Measurements from ENCODE around the gene KCNT1. TPM values are rescaled to one million over a fixed set of nuclear protein-coding genes. Genes with fewer than 3 reads are reported as not detected.

The KCNT1 gene
- total and polyA plus RNA-seq, 2 donors (not counting 3 experiments of a cell fraction or from before 2014, with no cell fraction given) = not detected

- H3K4me3 ChIP-seq (replicated peaks in 1 of 3; ENCODE audit: insufficient read depth in 1 of 3, low read depth in 1 of 3, low read length in 3 of 3) = no peak overlapping the region
- H3K27me3 ChIP-seq (ENCODE audit: control insufficient read depth in 2 of 2, insufficient read depth in 2 of 2, low read length in 2 of 2) = no peaks in the 10 kb centered on the region
- H3K9me1 ChIP-seq (replicated peaks; ENCODE audit: control insufficient read depth, extremely low read depth, insufficient read depth, low read length) = no peaks in the 10 kb centered on the region
- H2AFZ ChIP-seq (ENCODE audit: low read depth, low read length) = no peak overlapping the region
- intact Hi-C loops (cut with micrococcal nuclease) (no loop called here), dilution Hi-C loops (cut with MboI; ENCODE audit: extremely low pct_ligation_motif_present, low sequenced_read_pairs) (no loop called here)
- no peak for FAIRE-seq
- no peak overlapping the region for H3K27ac ChIP-seq (ENCODE audit: insufficient read depth, low read depth, low read length)
- no peaks in the 10 kb centered on the region for H3K79me2 ChIP-seq (ENCODE audit: control insufficient read depth, insufficient read depth, low read length)
- H4K20me1 ChIP-seq (replicated peaks; ENCODE audit: control insufficient read depth, extremely low read depth, insufficient read depth, low read length) = no peaks in the 10 kb centered on the region
- no peak overlapping the region for H3K4me2 ChIP-seq (ENCODE audit: insufficient read depth, low read length)
- BruUV-seq (replicated peaks) = no TSS peak
- H3K36me3 ChIP-seq (ENCODE audit: control insufficient read depth in 2 of 2, extremely low read depth in 1 of 2, insufficient read depth in 2 of 2, low read length in 2 of 2) = no peaks in the 10 kb centered on the region
- H3K4me1 ChIP-seq (ENCODE audit: control insufficient read depth, extremely low read depth, insufficient read depth, low read length) = no peaks in the 10 kb centered on the region
- ChIA-PET CTCF (no interaction called here), POLR2A (no interaction called here)
- H3K9me3 ChIP-seq (replicated peaks; ENCODE audit: control insufficient read depth, insufficient read depth, low read length) = no peaks in the 10 kb centered on the region
- no peak overlapping the region for H3K9ac ChIP-seq (replicated peaks; ENCODE audit: extremely low read depth, insufficient read depth, low read length)
- TF ChIP-seq MYC (IDR thresholded peaks at IDR 0.05; ENCODE audit: low read depth, low read length) = no peak
- TF ChIP-seq FOS (IDR thresholded peaks at IDR 0.05; ENCODE audit: borderline replicate concordance, insufficient read depth, low read length) = no peak
- TF ChIP-seq EZH2 (IDR thresholded peaks at IDR 0.05; ENCODE audit: borderline replicate concordance, low read depth, low read length, severe bottlenecking) = no peak
- TF ChIP-seq CTCF (IDR thresholded peaks at IDR 0.05; ENCODE audit: extremely low read depth in 1 of 2, insufficient read depth in 1 of 2, low read depth in 1 of 2, low read length in 2 of 2) = no peak
- no peak for TF ChIP-seq JUN (IDR thresholded peaks at IDR 0.05; ENCODE audit: borderline replicate concordance, insufficient read depth, insufficient read length, low read depth)
- no peak for TF ChIP-seq GATA2 (IDR thresholded peaks at IDR 0.05; ENCODE audit: insufficient read depth, insufficient read length, low read depth, low read length)
- TF ChIP-seq POLR2AphosphoS5 (IDR thresholded peaks at IDR 0.05; ENCODE audit: insufficient read depth, low read depth, low read length) = no peak
- TF ChIP-seq POLR2A (IDR thresholded peaks at IDR 0.05; ENCODE audit: low read depth, low read length) = no peak
- TF ChIP-seq MAX (IDR thresholded peaks at IDR 0.05; ENCODE audit: insufficient read depth, insufficient read length) = no peak
- DNase-seq (ENCODE audit: low read depth, low spot score) = no peak
These were observed 57.8 kb downstream of the KCNT1 start for GRCh38 chr9:135759676-135760300.
